DMS114 treated with DMSO at 0.1 percent for 48 hours (cell line): ENCODE results near the gene NPFFR1.
"Not testable (repeated sequence)": the region's sequence is repeated elsewhere in the genome, so short reads cannot be mapped to it uniquely, and the experiment has no call there.

ENCODE experiments used
- DNase-seq: peaks from one replicate; lab custom pipeline; 2025; ENCODE audit not compliant: unreplicated experiment; lab: John Stamatoyannopoulos, UW

NPFFR1 gene

DNA sequence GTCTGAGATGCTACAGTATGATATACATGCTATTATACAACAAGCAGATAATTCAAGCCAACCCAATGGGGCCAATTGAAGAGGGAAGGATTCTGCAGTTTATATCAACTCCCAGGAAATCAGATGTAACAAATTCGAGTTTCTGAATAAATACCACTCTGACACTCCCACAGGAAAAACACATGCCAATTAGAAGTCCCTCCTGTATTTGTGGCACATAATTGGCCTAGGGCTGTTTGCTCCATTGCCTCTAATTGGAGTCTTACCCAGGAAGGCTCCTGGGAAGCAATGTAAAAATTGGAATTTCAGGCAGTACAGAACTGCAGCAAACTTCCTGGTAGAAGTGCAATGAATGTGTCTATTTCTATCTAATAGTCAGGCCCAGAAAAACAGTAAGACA, 55.3 kb downstream of the NPFFR1 start:
- no peak for DNase-seq

DNA sequence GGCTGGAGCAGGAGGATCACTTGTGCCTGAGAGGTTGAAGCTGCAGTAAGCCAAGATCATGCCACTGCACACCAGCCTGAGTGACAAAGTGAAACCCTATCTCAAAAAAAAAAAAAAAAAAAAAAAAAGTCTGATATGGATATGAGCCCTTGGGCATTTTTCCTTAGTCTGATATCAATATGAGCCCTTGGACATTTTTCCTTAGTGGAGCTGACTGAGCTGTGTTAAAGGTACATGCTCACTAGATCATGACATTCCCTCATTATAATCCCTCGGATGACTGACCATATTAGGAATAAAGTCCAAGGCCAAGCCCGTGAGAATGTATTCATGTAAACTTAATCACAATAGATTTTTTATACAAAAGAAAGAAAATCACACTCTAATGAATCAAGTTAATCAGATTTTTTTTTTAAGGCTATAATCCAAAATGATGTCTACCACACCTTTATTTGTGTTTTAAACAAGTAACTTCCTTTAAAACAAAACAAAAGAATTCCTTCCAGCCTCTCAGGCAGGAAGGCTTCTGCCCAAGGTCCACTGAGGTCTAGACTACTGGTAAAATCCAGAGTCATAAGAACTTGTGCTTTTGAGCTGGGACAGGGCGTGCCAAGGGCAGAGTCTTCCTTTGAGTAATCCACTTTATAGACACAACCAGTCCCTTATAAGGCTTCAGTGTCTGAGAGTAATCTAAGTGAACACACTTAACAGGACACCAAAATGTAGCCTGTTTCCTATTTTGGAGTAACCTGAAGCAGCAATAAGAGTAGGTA, 56.1 kb downstream of the NPFFR1 start:
- no peak for DNase-seq

DNA sequence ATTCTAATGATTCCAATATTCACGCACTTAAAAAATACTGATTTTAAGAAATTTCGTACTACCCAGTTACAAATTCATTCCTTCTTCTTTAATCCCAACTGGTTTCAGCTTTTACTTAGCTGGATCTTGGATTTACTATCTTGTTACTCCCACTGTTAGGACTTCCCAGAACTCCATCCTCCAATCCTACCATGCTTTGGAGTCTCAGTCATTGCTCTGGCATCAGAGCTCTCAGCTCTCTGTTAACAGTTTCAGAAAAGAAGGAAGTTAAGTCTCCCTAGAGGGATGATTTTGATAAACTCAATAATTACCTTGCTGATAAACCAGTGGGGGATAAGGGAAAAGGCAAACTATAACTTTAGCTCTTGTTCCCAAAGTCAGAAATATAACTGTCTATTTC, 60.1 kb downstream of the NPFFR1 start:
- DNase-seq, result no peak

DNA sequence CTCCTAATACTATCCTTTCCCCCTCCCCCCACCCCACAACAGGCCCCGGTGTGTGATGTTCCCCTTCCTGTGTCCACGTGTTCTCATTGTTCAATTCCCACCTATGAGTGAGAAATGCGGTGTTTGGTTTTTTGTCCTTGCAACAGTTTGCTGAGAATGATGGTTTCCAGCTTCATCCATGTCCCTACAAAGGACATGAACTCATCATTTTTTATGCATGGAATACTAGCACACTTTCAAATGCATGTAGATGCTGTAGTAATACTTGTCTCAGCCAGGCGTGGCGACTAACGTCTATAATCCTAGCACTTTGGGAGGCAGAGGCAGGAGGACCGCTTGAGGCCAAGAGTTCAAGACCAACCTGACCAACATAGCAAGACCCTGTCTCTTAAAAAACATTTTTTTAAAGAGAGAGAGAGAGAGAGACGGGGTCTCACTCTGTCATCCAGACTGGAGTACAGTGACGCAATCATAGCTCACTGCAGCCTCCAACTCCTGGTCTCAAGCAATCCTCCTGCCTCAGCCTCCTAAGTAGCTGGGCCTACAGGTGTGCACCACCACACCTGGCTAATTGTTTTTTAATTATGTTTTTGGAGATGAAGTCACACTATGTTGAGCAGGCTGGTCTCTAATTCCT, 60.9 kb downstream of the NPFFR1 start:
- DNase-seq, result not testable (repeated sequence)

DNA sequence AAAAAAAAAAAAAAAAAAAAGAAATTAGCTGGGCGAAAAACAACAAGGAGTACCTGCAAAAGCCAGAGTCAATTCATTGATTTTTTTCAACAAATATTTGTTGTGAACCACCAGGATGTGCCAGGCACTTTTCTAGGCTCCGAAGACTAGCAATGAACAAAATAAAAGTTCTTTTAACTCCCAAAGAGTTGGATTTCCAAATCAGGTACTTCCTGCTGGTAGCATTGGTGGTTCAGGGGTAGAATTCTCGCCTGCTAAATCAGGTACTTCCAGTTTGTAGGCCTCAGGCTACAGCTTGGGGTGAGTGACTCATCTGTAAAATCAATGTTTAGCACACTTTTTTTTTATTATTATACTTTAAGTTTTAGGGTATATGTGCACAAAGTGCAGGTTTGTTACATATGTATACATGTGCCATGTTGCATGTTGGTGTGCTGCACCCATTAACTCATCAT, 61.4 kb downstream of the NPFFR1 start:
- no peak for DNase-seq

DNA sequence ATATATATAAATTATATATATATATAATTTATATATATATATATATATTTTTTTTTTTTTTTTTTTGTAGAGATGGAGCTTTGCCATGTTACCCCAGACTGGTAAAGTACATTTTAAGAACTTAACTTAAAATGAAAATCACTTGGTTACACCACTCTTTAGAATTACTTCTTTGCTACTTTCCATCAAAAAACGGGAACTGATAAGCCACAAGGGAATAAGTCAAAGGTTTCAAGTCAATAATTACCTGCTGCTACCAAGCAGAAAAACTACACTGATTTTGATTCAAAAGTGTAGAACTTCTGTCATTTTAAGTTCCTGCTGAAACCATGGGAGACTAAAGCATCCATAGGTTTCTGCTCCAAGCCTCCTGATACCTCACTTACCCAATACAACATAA, 62.8 kb downstream of the NPFFR1 start:
- no peak for DNase-seq

DNA sequence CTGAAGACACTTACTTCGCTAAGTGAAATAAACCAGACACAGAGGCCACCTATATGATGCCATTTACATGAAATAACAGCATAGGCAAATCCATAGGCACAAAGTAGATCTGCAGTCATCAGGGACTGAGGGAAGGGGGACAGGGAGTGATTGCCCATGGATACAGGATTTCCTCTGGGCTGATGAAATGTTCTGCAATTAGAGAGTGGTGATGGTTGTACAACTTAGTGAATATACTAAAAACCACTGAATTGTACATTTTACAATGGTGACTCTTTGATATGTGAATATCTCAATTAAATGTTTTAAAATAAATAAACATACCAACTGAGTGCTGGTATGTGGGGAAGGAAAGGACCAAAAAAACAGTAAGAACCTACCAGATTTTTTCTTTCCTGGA, 70.9 kb downstream of the NPFFR1 start:
- no peak for DNase-seq

DNA sequence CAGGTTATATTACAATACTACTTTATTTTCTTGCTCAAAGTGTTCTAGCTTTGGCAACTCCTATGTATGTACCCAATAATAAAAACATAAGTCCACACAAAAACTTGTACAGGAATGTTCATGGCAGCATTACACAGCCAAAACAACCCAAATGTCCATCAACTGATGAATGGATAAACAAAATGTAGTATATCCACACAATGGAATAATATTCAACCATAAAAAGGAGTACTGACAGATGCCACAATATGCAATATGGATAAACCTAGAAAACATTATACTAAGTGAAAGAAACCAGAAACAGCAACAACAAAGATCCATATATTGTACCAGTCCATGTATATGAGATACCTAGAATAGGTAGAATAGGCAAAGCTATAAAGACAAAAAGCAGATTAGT, 71.5 kb downstream of the NPFFR1 start:
- DNase-seq, result no peak

DNA sequence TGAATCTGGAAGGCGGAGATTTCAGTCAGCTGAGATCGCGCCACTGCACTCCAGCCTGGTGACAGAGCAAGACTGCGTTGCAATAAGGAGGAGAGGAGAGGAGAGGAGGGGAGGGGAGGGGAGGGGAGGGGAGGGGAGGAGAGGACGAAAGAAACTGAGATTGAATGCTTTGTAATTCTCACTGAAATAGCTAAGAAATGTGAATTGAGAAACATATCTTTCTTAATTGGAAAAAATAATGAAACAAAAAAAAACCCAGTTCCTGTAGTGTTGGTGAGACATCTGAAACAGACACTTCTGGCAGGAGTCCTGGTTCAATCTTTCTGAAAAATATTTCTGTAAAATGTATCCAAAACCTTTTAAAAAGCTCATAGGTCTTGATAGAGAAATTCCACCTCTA, 77.0 kb downstream of the NPFFR1 start:
- DNase-seq, result no peak

DNA sequence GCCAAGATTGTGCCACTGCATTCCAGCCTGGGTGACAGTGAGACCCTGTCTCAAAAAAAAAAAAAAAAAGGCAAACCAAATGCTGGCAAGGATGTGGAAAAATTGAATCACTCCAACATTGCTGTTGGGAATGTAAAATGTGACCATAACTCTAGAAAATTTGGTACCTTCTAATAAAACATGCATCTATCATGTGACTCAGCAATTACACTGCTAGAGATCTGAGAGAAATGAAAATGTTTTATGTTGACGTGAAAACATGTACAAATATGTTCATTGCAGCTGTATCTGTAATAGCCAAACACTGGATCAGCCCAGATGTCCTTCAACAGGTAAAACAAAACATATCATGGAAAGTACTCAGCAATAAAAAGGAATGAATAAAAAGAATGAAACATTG, 82.7 kb downstream of the NPFFR1 start:
- no peak for DNase-seq

DNA sequence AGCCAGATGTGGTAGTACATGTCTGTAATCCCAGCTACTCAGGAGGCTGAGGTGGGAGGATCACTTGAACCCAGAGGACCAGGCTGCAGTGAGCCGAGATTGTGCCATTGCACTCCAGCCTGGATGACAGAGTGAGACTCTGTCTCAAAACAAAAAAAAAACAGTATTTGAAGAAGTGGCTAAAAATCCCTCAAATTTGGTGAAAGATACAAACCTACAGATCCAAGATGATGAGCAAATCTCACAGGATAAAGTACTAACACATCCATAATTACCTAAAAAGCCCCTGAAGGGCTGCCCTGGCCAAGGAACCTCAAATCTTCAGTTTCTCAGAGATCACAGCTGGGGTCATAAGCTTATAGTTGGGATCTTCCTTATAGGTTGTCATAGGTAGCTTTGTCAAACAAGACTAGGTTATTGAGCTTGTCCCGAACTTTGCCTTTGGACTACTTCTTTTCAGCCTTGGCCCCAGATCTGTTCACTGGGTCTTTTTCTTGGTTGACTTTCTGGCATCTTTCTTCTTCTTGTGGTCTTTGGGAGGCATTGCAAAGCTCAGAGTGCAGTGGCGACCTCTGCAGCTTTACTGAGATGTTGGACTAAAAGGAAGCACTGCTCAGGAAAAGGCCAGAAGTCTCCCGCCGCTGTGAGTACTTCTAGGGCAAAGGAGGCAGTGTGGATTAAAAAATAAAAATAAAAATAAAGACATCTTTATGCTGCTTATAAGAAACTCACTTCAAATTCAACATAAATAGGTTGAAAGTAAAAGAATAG, 84.9 kb downstream of the NPFFR1 start:
- no peak for DNase-seq
